NCI-H2029 (cell line): ENCODE data around the gene ARID5B.

Source experiments
- DNase-seq: peaks from one replicate; lab custom pipeline; 2025; lab: John Stamatoyannopoulos, UW

The ARID5B gene

DNA sequence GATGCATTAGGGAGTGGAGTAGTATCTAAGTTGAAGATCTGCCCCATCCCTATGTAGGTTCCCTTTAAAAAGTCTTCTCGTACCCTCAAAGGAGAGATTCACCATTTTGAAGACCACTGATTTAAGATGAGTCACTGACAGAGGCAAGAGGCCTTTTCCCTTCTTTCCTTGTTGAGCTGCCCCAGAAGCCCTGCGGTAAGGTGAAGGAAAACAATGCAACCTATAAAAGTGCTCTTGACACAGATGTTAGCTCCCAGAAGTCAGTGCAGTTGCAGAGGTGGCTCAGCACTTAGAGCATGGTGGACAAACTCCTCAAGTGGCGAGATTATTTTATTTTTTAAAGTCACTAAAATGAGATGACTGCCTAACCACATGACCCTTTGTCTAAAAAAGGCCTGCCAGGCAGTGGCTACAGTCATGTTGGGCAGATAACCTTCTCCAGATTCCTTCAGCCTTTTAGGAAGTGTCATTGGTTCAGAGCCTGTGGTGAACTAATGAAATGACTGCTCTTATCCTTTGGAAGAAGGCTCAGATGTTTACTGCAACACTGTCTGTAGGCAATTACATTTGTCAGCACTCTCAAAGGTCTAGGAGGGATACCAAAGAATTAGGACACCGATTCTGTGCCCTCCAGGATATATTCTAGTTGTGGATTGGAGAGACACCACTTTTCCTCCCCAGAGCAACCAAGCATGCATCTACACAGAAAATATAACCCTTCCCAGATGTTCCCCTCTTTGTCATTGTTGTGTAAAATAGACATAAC, 88.7 kb downstream of the ARID5B start:
- no peak for DNase-seq

DNA sequence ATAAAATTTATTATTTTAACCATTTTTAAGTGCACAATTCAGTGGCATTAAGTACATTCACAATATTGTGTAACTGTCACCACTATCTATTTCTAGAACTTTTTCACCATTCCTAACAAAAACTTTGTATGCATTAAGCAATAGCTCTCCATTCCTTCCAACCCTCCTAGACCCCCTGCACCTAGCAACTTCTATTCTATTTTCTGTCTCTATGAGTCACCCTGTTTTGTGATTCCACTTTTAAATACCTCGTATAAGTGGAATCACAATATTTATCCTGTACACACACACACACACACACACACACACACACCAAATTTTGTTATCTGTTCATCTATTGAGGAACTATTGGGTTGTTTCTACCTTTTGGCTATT, 89.2 kb downstream of the ARID5B start:
- DNase-seq, result no peak

DNA sequence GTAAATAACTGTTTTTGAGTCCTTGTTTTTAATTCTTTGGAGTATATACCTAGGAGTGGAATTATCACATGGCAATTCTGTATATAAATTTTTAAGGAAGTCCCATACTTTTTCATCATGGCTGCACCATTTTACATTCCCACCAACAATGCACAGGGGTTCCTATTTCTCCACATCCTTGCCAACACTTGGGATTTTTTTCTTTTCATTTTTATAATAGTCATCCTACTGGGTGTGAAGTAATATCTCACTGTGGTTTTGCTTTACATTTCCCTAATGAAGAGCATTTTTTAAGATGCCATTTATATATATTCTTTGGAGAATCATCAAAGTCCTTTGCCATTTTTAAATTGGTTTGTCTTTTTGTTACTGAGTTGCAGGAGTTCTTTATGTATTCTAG, 89.7 kb downstream of the ARID5B start:
- DNase-seq, result no peak

GRCh38 chr10:61992059-61992460, 90.6 kb downstream of the ARID5B start:
- no peak for DNase-seq

DNA sequence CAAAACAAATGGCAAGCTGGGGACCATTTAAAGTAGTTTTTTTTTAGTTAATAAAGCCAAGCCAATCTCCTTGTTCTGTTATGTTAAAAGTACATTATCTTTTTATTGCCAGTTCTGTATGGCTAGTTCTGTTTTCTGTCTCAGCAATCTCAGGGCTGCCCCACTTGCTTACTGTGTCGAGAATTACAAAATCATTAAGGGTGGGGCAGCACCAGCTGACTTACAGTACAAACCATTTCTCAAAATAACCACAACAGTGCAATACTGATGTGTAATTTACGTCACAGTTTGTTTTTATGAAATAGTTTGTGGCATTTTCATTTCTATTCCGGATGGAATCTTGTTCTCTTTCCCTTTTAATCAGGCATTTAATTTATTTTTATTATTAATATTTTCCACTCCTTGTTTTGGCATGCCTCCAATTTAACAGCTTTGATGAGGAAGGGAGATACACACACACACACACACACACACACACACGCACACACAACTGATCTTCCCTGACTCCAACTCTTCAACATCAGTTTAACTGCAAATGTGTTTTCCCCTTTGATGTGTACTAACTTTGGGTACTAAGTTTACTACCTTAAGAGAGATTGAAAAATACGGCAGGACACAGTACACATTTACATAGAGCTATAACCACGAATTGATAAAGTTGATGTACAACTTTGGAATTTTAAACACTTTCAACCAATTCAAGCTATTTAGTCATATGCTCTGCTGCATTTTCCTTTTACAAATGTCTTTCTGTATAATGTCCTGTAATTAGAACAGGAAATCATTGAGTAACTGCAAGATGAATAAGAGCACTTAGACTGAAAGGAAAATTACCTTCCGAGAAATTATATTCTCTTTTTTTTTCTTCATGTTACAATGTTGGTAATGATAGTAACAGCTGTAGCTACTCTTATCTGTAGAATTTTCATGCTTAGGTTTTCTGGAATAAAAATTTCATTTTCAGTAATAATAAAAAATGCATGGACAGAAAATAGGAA, 91.5 kb downstream of the ARID5B start:
- DNase-seq, result no peak

DNA sequence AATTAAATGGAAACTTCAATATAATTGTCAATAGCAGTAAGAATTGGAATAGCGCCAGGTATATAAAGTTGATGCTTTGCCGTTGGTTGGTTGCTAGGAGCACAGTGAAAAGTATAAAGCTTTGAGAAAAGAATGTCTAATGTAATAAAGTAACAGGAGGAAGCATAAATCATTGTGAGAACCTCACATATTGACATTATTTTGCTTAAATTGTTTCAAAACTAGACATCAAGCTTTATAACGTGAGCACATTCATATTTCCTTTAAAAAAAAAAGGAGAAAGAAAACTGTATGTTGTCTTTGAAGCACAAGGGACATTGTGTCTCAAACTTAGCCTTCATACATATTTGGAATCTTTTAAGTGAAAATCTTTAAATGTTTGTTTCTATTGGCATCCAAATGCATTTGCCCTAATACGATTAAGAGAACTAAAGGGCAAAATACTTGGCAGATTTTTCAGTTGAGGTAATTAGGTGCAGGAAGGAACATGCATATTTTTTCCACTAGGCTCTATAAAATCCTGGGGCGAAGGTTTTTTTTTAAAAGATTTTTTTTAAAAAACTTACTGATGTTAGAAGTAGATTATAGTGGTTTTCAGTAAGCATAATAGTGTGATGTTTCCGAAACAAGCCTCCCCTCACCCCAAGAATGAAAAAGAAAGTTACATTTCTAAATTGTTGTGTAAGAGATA, 92.4 kb downstream of the ARID5B start:
- no peak for DNase-seq

GRCh38 chr10:61994405-61995219, 93.1 kb downstream of the ARID5B start:
- DNase-seq, result no peak

DNA sequence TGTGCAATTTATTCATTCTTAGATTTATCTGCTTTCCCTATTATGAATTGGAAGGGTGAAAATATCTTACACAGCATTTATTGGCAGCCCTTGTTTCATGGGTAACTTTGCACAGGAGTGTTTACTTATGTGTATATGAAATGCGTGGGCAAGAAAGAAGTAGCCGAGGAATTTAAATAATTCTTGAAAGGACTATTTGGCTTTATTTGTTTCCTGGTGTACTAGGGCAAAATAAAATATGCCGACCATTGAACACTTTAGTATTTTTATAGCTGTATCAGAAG, 93.7 kb downstream of the ARID5B start:
- no peak for DNase-seq

- DNase-seq, result no peak
Observed at GRCh38 chr10:61998937-61999336, 97.4 kb downstream of the ARID5B start.

DNA sequence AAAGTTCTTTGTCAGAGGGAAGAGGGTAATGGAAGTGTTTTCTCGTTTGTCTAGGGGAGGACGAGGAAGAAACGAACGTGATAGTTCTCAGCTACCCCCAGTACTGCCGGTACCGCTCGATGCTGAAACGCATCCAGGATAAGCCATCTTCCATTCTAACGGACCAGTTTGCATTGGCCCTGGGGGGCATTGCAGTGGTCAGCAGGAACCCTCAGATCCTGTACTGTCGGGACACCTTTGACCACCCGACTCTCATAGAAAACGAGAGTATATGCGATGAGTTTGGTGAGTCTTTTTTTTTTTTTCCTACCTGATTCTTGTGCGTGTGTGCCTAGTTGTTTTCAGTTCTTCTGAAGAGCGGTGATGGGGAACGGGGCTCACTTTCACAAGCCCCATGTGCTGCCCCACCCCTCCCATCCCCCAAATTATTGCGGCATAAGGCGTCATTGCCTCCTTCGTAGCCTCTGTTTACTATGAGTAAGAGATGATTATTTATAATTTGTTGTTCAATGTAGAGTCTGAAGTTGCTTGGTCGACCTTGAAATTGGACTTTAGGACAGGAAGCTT, 98.6 kb downstream of the ARID5B start:
- DNase-seq, result no peak

DNA sequence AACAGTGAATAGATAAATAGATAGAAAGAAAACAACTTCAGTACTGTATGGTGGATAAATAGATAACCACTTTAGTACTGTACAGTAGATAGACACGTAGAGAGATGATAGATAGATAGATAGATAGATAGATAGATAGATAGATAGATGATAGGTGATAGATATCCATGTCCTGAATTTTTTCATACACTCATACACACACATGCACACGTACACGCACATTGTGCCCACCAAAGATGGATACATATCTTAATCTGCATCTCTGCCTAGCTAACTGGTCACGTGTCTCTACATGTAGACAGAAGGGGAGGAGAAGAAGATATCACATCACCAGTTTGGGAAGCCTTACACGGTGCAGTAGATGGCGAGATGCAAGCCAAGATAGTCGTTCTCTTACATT, 99.2 kb downstream of the ARID5B start:
- DNase-seq, result no peak

DNA sequence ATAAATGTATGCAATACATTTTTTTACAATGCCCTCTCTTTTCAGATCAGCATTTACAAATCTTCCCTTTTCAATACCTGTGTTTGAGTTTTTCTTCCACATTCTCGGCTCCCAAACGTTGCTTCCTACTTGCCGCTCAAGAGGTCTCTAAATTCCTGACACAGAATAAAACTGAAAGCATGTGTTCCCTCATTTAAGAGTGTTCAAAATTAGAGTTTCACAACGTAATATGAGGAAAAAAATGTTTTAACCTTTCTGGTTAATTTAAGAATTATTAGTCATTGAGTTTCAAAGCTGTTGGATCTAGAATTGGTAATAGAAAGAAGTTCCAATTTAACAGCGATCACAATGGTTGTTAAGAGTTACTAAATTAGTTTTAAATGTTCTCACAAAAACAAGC, 100.4 kb downstream of the ARID5B start:
- no peak for DNase-seq

GRCh38 chr10:62002753-62003152, 101.3 kb downstream of the ARID5B start:
- no peak for DNase-seq

DNA sequence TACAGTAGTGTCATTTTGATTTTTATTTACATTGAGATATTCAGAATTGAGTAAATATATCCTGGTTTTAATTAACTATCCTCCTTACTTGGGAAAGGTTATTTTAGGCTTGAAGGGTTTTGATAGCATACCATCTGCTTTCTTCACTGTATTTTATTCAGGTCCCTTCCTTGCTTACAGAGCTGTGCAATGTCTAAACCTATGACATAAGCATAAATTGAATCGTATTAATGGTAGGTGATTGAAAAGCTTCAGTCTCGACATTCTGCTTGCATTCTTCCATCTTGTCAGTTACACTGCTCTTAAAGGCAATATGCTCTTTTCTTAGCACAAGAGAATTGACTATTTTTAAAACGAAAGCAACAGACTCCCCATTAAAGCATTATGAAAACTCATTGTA, 102.5 kb downstream of the ARID5B start:
- DNase-seq, result no peak

DNA sequence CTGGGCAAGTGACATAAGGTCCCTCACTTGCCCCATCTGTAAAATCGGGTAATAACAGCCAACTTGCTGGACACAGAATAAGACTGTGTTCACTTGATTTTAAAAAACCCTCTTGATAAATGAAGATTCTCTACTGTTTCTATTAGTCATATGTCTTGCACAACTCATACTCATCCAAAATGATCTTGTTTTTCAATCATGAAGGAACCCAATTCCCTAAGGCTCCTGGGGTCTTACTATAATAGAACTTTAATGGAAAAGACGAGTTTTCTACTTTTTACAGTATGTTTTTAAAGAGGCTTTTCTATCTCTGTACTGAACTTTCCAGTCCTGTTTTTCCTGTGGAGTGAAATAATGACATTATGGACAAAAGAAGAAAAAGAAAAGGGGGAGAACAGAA, 103.8 kb downstream of the ARID5B start:
- no peak for DNase-seq

DNA sequence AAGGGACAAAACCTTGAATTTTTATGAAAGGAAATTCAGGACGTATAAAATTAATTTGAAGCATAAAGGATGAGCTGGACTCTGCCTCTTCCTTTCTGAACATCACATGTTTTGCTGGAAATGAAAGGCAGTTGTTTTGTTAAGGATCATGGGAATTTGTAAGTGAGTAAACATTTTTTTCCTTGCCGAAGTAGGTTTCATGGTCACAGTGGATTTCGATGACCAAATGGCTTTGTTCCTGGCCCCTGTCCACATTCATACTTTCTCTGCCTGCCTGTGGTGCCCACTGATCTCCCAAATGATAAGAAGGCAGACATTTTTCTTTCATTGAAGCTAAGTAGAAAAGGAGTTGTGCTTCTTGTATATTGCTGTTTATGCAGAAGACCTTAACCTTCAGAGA, 104.2 kb downstream of the ARID5B start:
- DNase-seq, result no peak

- no peak for DNase-seq
Observed at GRCh38 chr10:62007145-62007544, 105.6 kb downstream of the ARID5B start.

DNA sequence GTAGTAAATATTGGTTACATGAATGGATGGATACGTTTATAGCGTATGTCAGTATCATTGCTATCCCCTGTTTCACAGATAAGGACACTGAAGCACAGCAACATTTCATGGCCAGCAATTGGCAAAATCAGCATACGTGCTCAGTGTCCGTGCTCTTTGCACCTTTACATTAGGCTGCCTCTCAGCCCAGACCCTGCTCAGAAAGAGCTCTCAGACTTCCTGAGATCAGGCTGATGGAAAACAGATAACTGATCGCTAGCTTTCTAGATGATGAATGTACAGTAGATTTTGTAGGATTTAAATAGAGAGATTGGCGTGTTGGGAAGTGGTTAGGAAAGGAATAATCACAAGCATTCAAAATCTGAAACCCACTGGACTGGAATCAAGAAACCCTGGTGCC, 106.7 kb downstream of the ARID5B start:
- DNase-seq, result no peak

GRCh38 chr10:62008946-62009345, 107.4 kb downstream of the ARID5B start:
- no peak for DNase-seq

DNA sequence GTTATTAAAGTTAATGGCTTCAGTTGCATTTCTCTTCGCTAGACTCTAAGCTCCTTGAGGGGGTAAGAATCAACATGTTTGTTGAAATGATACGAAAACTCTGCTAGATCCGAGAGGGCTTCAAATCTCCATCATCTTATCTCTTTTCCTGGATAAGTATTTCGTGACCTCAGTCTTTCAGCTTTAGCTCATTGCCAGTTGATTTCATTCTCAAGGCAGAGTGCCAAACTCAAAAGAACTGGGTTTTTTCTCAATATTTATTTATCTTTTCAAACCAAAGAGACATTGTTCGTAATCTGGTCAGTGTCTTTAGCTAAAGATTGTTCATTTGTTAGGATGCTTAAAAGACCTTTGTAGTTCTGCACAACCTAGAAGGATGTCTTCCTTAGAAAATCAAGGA, 108.9 kb downstream of the ARID5B start:
- DNase-seq, result no peak

DNA sequence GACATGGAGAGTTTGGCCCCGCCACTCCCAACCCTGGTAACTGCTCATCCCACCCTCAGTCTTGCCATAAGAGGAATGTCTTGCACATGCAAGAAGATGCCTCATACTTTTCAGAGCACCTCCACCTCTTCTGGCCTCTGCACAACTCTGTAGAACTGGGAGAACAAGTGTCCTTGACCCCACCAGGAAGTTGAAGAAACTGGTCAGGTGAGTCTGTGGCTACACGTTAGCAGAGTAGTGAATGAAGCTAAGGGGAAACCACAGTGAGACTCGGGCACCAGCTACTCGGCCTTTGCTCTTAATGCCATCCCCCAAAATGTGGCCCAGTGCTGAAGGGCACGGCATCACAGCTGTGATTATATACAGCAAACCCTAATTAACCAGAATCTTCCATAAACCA, 110.1 kb downstream of the ARID5B start:
- no peak for DNase-seq

- DNase-seq, result no peak
Observed at GRCh38 chr10:62012318-62012717, 110.8 kb downstream of the ARID5B start.
